A549 (cell line): ENCODE data around the gene PRUNE2. TPM values are rescaled to one million over a fixed set of nuclear protein-coding genes. Genes with fewer than 3 reads are reported as not detected.
A peak's percentile ranks its signal among the peaks of the same experiment; 100 is the strongest.

Experiments used
- ATAC-seq, 2 experiments: fragments of 200-7000 bp in 1 of 2; fragments of >200 bp in 1 of 2; cut with Nextera tagmentation in 1 of 2; cut with Tn5 transposase in 1 of 2; 3 replicates each; pipeline versions ENCODE4 v1.8.0 to v1.9.1; 2018 to 2020; ENCODE audit warnings: mild to moderate bottlenecking in 1 of 2, moderate library complexity in 1 of 2
- CTCF ChIA-PET: fragments of 300-600 bp; sonication (Branson Sonifier 250); formaldehyde crosslinking; extraction: SDS; loops from one replicate; lab custom pipeline; 2021; ENCODE audit warnings: antibody characterized with exemption, inconsistent platforms; lab: Yijun Ruan, JAX
- POLR2A ChIA-PET: fragments of 350-600 bp; formaldehyde crosslinking; extraction: SDS; loops from one replicate; lab custom pipeline; 2021; ENCODE audit warnings: antibody characterized with exemption, inconsistent platforms; lab: Yijun Ruan, JAX
- DNase-seq, 2 experiments: peaks; one replicate each; pipeline versions ENCODE4 v3.0.0 to v3.0.0-alpha.2; 2011 to 2016; ENCODE audit warnings: low read depth in 1 of 2, low spot score in 1 of 2
- FAIRE-seq: peaks from 2 replicates; lab custom pipeline; 2011; peaks lifted over from hg19 to GRCh38; lab: Jason Lieb, UNC
- H3K27ac ChIP-seq, 2 experiments: fragments of >200 bp; sonication (Bioruptor Twin); formaldehyde crosslinking; 3 replicates each; pipeline ENCODE4 v1.5.1; 2016 to 2017
- H3K4me1 ChIP-seq: fragments of >200 bp; sonication (Bioruptor Twin); formaldehyde crosslinking; 3 replicates; pipeline ENCODE4 v1.6.1; 2016
- H3K4me2 ChIP-seq: fragments of >200 bp; sonication (Bioruptor Twin); formaldehyde crosslinking; 3 replicates; pipeline ENCODE4 v1.6.1; 2016
- H3K4me3 ChIP-seq: fragments of >200 bp; sonication (Bioruptor Twin); formaldehyde crosslinking; 3 replicates; pipeline ENCODE4 v1.5.1; 2016
- H3K9me3 ChIP-seq: fragments of >200 bp; sonication (Bioruptor Twin); formaldehyde crosslinking; 3 replicates; pipeline ENCODE4 v1.6.1; 2016
- BHLHE40 ChIP-seq: IDR thresholded peaks from 2 replicates; pipeline ENCODE4 v1.6.1; 2012; ENCODE audit warnings: low read depth, low read length, inconsistent platforms
- CEBPB ChIP-seq, 2 experiments: fragments of >200 bp in 1 of 2; sonication (Bioruptor Twin) in 1 of 2; formaldehyde crosslinking in 1 of 2; IDR thresholded peaks; 2 replicates each; pipeline ENCODE4 v1.6.1; 2012 to 2016
- CHD4 ChIP-seq: fragments of 200-600 bp; sonication (generic); IDR thresholded peaks from 2 replicates; pipeline ENCODE4 v1.6.1; 2016; ENCODE audit warnings: antibody characterized with exemption, mild to moderate bottlenecking, borderline replicate concordance
- CTCF ChIP-seq: fragments of >200 bp; sonication (Bioruptor Twin); formaldehyde crosslinking; IDR thresholded peaks from 3 replicates; pipeline ENCODE4 v1.5.1; 2016
- EHMT2 ChIP-seq: fragments of 200-600 bp; sonication (generic); IDR thresholded peaks from 2 replicates; pipeline ENCODE4 v1.6.1; 2016; ENCODE audit warnings: antibody characterized with exemption, low read depth, mild to moderate bottlenecking, moderate library complexity
- FOSB ChIP-seq: fragments of 250-450 bp; sonication (Bioruptor Pico); IDR thresholded peaks from 2 replicates; pipeline ENCODE4 v1.5.0; 2020; ENCODE audit warnings: mild to moderate bottlenecking, moderate library complexity
- FOXS1 ChIP-seq: fragments of 250-450 bp; sonication (Bioruptor Pico); IDR thresholded peaks from 2 replicates; pipeline ENCODE4 v1.5.0; 2020; ENCODE audit warnings: mild to moderate bottlenecking, moderate library complexity
- GATA3 ChIP-seq: IDR thresholded peaks from 2 replicates; pipeline ENCODE4 v1.6.1; 2012; ENCODE audit warnings: borderline replicate concordance
- HDAC2 ChIP-seq: fragments of 200-600 bp; sonication (generic); IDR thresholded peaks from 2 replicates; pipeline ENCODE4 v1.6.1; 2016
- JUN ChIP-seq, 2 experiments: fragments of >200 bp; sonication (Bioruptor Twin); formaldehyde crosslinking; IDR thresholded peaks; 2 replicates in 1 of 2; 3 replicates in 1 of 2; pipeline ENCODE4 v1.6.1; 2016 to 2017
- NPAS2 ChIP-seq: fragments of 250-450 bp; sonication (Bioruptor Pico); IDR thresholded peaks from 2 replicates; pipeline ENCODE4 v1.8.0; 2022; ENCODE audit warnings: mild to moderate bottlenecking, moderate library complexity, borderline replicate concordance
- NR3C1 ChIP-seq: fragments of >200 bp; sonication (Bioruptor Twin); formaldehyde crosslinking; IDR thresholded peaks from 3 replicates; pipeline ENCODE4 v1.6.1; 2017
- RAD21 ChIP-seq, 2 experiments: fragments of >200 bp in 1 of 2; sonication (Bioruptor Twin) in 1 of 2; formaldehyde crosslinking in 1 of 2; IDR thresholded peaks in 1 of 2; conservative IDR thresholded peaks in 1 of 2; 2 replicates in 1 of 2; 3 replicates in 1 of 2; pipeline ENCODE4 v1.6.1; 2012 to 2018; ENCODE audit warnings: inconsistent platforms in 1 of 2
- SMC3 ChIP-seq: fragments of >200 bp; sonication (Bioruptor Twin); formaldehyde crosslinking; IDR thresholded peaks from 3 replicates; pipeline ENCODE4 v1.6.1; 2018; ENCODE audit warnings: inconsistent platforms
- TP53 ChIP-seq: fragments of 250-450 bp; sonication (Bioruptor Pico); IDR thresholded peaks from 2 replicates; pipeline ENCODE4 v1.5.0; 2021; ENCODE audit warnings: mild to moderate bottlenecking, moderate library complexity
- ZNF302 ChIP-seq: fragments of 250-450 bp; sonication (Bioruptor Pico); IDR thresholded peaks from 2 replicates; pipeline ENCODE4 v1.9.0; 2021; ENCODE audit warnings: inconsistent platforms, mild to moderate bottlenecking, moderate library complexity
- WGBS: methylation state at CpG from one replicate; pipeline ENCODE4 v1.1.6; 2017; ENCODE audit errors: missing lambda C conversion rate; 5-methylcytosine and 5-hydroxymethylcytosine counted together
- polyA plus RNA-seq, 4 experiments: library from polyadenylated mRNA; depleted of rRNA in 3 of 4; stranded (reverse); fragments of >200 nt; fragmentation: RNase III in 1 of 4; extraction: RNeasy Plus Mini Kit Qiagen cat#74134 plus additional on column Dnase treatment in 1 of 4; gene quantifications; 2 replicates in 3 of 4; 3 replicates in 1 of 4; pipeline ENCODE4 v1.2.3, GENCODE V29; 2011 to 2017
- TF ChIP-seq, protein P1 (sequence below): fragments of 450-650 bp; IDR thresholded peaks from 2 replicates; pipeline ENCODE4 v1.6.1; 2014; ENCODE audit warnings: antibody characterized with exemption
- TF ChIP-seq, protein P2 (sequence below): fragments of 150-350 bp; IDR thresholded peaks from 2 replicates; pipeline ENCODE4 v1.6.1; 2014; ENCODE audit warnings: low read depth, mild to moderate bottlenecking, low read length
- TF ChIP-seq, protein P3 (sequence below): fragments of 250-450 bp; sonication (Bioruptor Pico); IDR thresholded peaks from 2 replicates; pipeline ENCODE4 v1.5.0; 2021; ENCODE audit warnings: mild to moderate bottlenecking, moderate library complexity, borderline replicate concordance
- TF ChIP-seq, protein P4 (sequence below): fragments of >200 bp; sonication (Bioruptor Twin); formaldehyde crosslinking; IDR thresholded peaks from 3 replicates; pipeline ENCODE4 v1.6.1; 2016

PRUNE2 gene
- polyA plus RNA-seq, 2 of the 4 experiments (the other 2 are of a cell fraction): 0.04 TPM; not detected in 1

- POLR2A ChIA-PET: interaction anchor here (1.0 kb wide), 1 partner anchor 340 kb away, joined by 4 read pairs; no protein-coding TSS in a partner anchor
- WGBS: 1% methylated on average over 2 of the region's 2 CpGs
- H3K4me1 ChIP-seq: no peaks in the 10 kb centered on the region
- H3K9me3 ChIP-seq: no peaks in the 10 kb centered on the region
- no peak overlapping the region for H3K4me3 ChIP-seq
- no peak overlapping the region for H3K4me2 ChIP-seq
- no peak overlapping the region for H3K27ac ChIP-seq
- peak; percentile 95 to 96 for ATAC-seq
- peak; percentile 73 for FAIRE-seq
- CTCF ChIA-PET: interaction anchor here (0.6 to 12.7 kb wide), 42 partner anchors 9 to 342 kb away, joined by 3 to 309 read pairs (median 4); partner anchors contain the start of gene FOXB2
- TF ChIP-seq BHLHE40 (no peak), SMC3 (peak; percentile 98), GATA3 (no peak), HDAC2 (no peak), CEBPB (IDR thresholded peaks at IDR 0.05) (0 out of 4 replicates have a peak, but pooled peaks of 1 of the 2 experiments have one; percentile 7), JUN (IDR thresholded peaks at IDR 0.05) (no peak), NR3C1 (no peak), CTCF (peak; percentile 98), CHD4 (no peak), TP53 (CRISPR knock-in tag) (no peak), FOSB (CRISPR knock-in tag) (no peak), FOXS1 (CRISPR knock-in tag) (no peak), RAD21 (conservative IDR thresholded peaks at IDR 0.05 in 1 of 2, IDR thresholded peaks at IDR 0.05 in 1 of 2) (peak; percentile 97 to 99), ZNF302 (no peak)
- TF ChIP-seq, protein P1, sequence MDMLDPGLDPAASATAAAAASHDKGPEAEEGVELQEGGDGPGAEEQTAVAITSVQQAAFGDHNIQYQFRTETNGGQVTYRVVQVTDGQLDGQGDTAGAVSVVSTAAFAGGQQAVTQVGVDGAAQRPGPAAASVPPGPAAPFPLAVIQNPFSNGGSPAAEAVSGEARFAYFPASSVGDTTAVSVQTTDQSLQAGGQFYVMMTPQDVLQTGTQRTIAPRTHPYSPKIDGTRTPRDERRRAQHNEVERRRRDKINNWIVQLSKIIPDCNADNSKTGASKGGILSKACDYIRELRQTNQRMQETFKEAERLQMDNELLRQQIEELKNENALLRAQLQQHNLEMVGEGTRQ: no peak
- TF ChIP-seq, protein P2, sequence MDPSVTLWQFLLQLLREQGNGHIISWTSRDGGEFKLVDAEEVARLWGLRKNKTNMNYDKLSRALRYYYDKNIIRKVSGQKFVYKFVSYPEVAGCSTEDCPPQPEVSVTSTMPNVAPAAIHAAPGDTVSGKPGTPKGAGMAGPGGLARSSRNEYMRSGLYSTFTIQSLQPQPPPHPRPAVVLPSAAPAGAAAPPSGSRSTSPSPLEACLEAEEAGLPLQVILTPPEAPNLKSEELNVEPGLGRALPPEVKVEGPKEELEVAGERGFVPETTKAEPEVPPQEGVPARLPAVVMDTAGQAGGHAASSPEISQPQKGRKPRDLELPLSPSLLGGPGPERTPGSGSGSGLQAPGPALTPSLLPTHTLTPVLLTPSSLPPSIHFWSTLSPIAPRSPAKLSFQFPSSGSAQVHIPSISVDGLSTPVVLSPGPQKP: no peak
- TF ChIP-seq, protein P3, sequence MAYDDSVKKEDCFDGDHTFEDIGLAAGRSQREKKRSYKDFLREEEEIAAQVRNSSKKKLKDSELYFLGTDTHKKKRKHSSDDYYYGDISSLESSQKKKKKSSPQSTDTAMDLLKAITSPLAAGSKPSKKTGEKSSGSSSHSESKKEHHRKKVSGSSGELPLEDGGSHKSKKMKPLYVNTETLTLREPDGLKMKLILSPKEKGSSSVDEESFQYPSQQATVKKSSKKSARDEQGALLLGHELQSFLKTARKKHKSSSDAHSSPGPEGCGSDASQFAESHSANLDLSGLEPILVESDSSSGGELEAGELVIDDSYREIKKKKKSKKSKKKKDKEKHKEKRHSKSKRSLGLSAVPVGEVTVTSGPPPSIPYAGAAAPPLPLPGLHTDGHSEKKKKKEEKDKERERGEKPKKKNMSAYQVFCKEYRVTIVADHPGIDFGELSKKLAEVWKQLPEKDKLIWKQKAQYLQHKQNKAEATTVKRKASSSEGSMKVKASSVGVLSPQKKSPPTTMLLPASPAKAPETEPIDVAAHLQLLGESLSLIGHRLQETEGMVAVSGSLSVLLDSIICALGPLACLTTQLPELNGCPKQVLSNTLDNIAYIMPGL (CRISPR knock-in tag): no peak
- peak; percentile 8 to 73 for DNase-seq
Measured at GRCh38 chr9:76810377-76810957, 95.4 kb downstream of the PRUNE2 start.

- ChIA-PET POLR2A (no interaction called here), CTCF (interaction anchor here (1.3 to 12.7 kb wide), 5 partner anchors 14 to 343 kb away, joined by 4 to 309 read pairs (median 5); no protein-coding TSS in a partner anchor)
- 8% methylated on average over 5 of the region's 5 CpGs for WGBS
- Histone ChIP-seq H3K4me3 (no peak overlapping the region), H3K27ac (no peak overlapping the region), H3K4me1 (no peaks in the 10 kb centered on the region), H3K4me2 (no peak overlapping the region), H3K9me3 (no peaks in the 10 kb centered on the region)
- FAIRE-seq (no peak), ATAC-seq (no peak), DNase-seq (no peak)
- TF ChIP-seq, protein P4, sequence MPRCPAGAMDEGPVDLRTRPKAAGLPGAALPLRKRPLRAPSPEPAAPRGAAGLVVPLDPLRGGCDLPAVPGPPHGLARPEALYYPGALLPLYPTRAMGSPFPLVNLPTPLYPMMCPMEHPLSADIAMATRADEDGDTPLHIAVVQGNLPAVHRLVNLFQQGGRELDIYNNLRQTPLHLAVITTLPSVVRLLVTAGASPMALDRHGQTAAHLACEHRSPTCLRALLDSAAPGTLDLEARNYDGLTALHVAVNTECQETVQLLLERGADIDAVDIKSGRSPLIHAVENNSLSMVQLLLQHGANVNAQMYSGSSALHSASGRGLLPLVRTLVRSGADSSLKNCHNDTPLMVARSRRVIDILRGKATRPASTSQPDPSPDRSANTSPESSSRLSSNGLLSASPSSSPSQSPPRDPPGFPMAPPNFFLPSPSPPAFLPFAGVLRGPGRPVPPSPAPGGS: no peak
- TF ChIP-seq ZNF302 (no peak), EHMT2 (no peak), NPAS2 (no peak)
Measured at GRCh38 chr9:76808636-76809035, 97.3 kb downstream of the PRUNE2 start.
